Stimulated activated memory B cell treated with anti-CD40 and anti-IgM and Interleukin-4, amounts not matched to agents 10 μg/mL and 1 μg/mL and 100 μg/mL, for 72 hours (primary cell): ENCODE measurements around the gene SH2D7.
"Not testable (repeated sequence)": the region's sequence is repeated elsewhere in the genome, so short reads cannot be mapped to it uniquely, and the experiment has no call there.

Experiments used
- ATAC-seq: fragments of 150-1000 bp; cut with Tn5 transposase; 2 replicates; pipeline ENCODE4 v1.10.0; 2021
- H3K27ac Mint-ChIP-seq: one replicate; pipeline ENCODE4 v1.8.0; 2022; ENCODE audit warnings: mild to moderate bottlenecking, mixed read lengths
- H3K27me3 Mint-ChIP-seq: one replicate; pipeline ENCODE4 v1.8.0; 2022; ENCODE audit warnings: mixed read lengths
- H3K36me3 Mint-ChIP-seq: one replicate; pipeline ENCODE4 v1.8.0; 2022; ENCODE audit warnings: mixed read lengths
- H3K4me1 Mint-ChIP-seq: one replicate; pipeline ENCODE4 v1.8.0; 2022; ENCODE audit warnings: mixed read lengths
- H3K4me3 Mint-ChIP-seq: one replicate; pipeline ENCODE4 v1.8.0; 2022; ENCODE audit warnings: mild to moderate bottlenecking, moderate library complexity, mixed read lengths
- H3K9me3 Mint-ChIP-seq: one replicate; pipeline ENCODE4 v1.8.0; 2022; ENCODE audit warnings: mixed read lengths

The SH2D7 gene

DNA sequence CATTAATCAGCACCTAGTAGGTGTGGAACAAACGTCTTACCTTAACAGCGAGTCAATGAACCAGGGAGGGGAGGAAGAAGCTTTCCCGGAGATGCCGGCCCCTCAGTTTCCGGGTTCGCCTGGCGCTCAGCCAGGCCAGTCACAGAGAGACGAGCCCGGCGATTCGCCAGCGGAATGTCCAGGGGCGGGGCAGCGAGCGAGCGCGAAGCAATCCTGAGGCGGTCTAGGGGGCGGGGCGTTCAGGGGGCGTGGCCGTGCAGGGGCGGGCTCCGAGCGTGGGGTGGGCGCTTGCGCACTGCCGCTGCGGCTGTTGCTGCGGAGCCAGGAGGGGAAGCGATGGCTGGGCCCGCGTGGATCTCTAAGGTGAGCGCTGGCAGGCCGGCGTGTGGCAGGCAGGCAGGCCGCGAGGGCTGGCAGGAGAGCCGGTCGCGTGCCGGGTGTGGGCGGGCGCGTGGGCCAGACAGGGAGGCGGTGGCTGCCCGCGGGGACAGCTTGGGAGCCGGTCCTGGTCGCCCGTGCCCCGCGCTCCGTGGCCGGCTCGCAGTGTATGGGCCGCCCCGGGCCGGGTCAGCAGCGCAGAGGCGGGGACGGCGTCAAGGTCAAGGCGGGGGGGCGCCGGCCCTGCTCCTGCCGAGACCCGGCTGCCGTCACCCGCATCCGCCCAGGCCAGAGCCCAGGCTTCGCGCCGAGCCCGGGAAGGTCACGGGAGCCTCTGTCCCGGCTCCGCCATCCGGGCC lies 56.9 kb downstream of the SH2D7 start, which contains the start of gene IDH3A:
IDH3A (plus strand) TSS at position 295 of the 737 bp plus-strand sequence; CDS start at position 337, 42 bp downstream.
- peaks cover 38% of the 10 kb centered on the region for H3K4me1 Mint-ChIP-seq
- peak within 1 kb of the TSS; percentile 90 for H3K4me3 Mint-ChIP-seq
- H3K27me3 Mint-ChIP-seq, result no peaks in the 10 kb centered on the region
- peak within 1 kb of the TSS; percentile 93 for H3K27ac Mint-ChIP-seq
- H3K36me3 Mint-ChIP-seq, result peaks cover 9% of the 10 kb centered on the region
- ATAC-seq, result peak; percentile 97
- no peaks in the 10 kb centered on the region for H3K9me3 Mint-ChIP-seq

GRCh38 chr15:78149805-78150751 lies 57.7 kb downstream of the SH2D7 start:
- peak overlapping the region; percentile 90 for H3K4me3 Mint-ChIP-seq
- peak overlapping the region; percentile 93 for H3K27ac Mint-ChIP-seq
- no peak for ATAC-seq
- H3K4me1 Mint-ChIP-seq, result peaks cover 38% of the 10 kb centered on the region
- H3K9me3 Mint-ChIP-seq, result no peaks in the 10 kb centered on the region
- H3K36me3 Mint-ChIP-seq, result peaks cover 9% of the 10 kb centered on the region
- H3K27me3 Mint-ChIP-seq, result no peaks in the 10 kb centered on the region

- ATAC-seq, H3K27me3 Mint-ChIP-seq, H3K9me3 Mint-ChIP-seq, H3K36me3 Mint-ChIP-seq: not testable (repeated sequence)
- Mint-ChIP-seq H3K27ac (peak overlapping the region; percentile 93), H3K4me1 (peaks cover 38% of the 10 kb centered on the region), H3K4me3 (peak overlapping the region; percentile 21)
Measured at GRCh38 chr15:78151075-78151474, 58.7 kb downstream of the SH2D7 start.
